Measurements from ENCODE around the gene URAD. TPM values are rescaled to one million over a fixed set of nuclear protein-coding genes. Genes with fewer than 3 reads are reported as not detected.

The URAD gene
- total RNA-seq, 2 experiments from 2014 or later: not detected

DNA sequence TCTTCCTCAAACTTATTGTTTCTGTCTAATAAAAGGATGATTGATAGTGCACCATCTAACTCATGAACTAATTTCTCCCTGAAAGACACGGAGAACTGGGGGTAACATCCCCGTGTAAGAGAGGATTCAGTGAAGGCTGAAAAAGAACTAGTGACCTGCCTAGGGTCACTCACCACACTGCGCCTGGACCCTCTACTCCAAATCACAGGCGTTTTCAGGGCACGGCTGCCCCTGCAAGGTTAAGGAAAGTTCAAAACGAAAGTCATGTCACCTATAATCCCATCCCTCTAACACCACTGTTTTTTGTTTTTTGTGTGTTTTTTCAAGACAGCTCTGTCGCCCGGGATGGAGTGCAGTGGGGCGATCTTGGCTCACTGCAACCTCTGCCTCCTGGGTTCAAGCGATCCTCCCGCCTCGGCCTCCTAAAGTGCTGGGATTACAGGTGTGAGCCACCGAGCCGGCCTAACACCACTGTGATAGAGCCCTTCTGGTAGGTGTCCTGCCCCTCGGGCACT, 8.7 kb downstream of the URAD start:
- no peaks in the 10 kb centered on the region for H3K79me2 ChIP-seq (ENCODE audit: insufficient read depth, low read depth, low read length)
- DNase-seq (ENCODE audit: low spot score): no peak
- H3K4me3 ChIP-seq (ENCODE audit: low read depth, low read length, poor library complexity, severe bottlenecking): no peak overlapping the region
- H3K4me2 ChIP-seq (ENCODE audit: low read length): no peak overlapping the region
- CTCF ChIA-PET (ENCODE audit: unreplicated experiment): no interaction called here
- no peaks in the 10 kb centered on the region for H3K36me3 ChIP-seq (ENCODE audit: insufficient read depth, low read length)
- no peaks in the 10 kb centered on the region for H3K9me2 ChIP-seq (ENCODE audit: insufficient read depth, low read length)
- no peak overlapping the region for H3K27ac ChIP-seq (ENCODE audit: low read depth, low read length, poor library complexity, severe bottlenecking)
- no peaks in the 10 kb centered on the region for H3K9me3 ChIP-seq (ENCODE audit: low read length)
- no peaks in the 10 kb centered on the region for H3K4me1 ChIP-seq (ENCODE audit: insufficient read depth, low read length, poor library complexity, severe bottlenecking)
- no peaks in the 10 kb centered on the region for H4K20me1 ChIP-seq (ENCODE audit: insufficient read depth, low read length)
- POLR2A ChIA-PET: no interaction called here
- intact Hi-C loops (cut with micrococcal nuclease; ENCODE audit: unreplicated experiment): loop anchor here (5.0 to 10.0 kb wide), 2 partner anchors 295 to 603 kb away; no protein-coding TSS in a partner anchor
- no TSS peak for BruUV-seq (replicated peaks)
- no peak overlapping the region for H2AFZ ChIP-seq (ENCODE audit: low read length)
- TF ChIP-seq, protein P1, sequence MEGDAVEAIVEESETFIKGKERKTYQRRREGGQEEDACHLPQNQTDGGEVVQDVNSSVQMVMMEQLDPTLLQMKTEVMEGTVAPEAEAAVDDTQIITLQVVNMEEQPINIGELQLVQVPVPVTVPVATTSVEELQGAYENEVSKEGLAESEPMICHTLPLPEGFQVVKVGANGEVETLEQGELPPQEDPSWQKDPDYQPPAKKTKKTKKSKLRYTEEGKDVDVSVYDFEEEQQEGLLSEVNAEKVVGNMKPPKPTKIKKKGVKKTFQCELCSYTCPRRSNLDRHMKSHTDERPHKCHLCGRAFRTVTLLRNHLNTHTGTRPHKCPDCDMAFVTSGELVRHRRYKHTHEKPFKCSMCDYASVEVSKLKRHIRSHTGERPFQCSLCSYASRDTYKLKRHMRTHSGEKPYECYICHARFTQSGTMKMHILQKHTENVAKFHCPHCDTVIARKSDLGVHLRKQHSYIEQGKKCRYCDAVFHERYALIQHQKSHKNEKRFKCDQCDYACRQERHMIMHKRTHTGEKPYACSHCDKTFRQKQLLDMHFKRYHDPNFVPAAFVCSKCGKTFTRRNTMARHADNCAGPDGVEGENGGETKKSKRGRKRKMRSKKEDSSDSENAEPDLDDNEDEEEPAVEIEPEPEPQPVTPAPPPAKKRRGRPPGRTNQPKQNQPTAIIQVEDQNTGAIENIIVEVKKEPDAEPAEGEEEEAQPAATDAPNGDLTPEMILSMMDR (conservative IDR thresholded peaks at IDR 0.05; ENCODE audit: low read length): no peak
- TF ChIP-seq EZH2phosphoT487 (IDR thresholded peaks at IDR 0.05; ENCODE audit: borderline replicate concordance, low read depth, low read length): no peak

DNA sequence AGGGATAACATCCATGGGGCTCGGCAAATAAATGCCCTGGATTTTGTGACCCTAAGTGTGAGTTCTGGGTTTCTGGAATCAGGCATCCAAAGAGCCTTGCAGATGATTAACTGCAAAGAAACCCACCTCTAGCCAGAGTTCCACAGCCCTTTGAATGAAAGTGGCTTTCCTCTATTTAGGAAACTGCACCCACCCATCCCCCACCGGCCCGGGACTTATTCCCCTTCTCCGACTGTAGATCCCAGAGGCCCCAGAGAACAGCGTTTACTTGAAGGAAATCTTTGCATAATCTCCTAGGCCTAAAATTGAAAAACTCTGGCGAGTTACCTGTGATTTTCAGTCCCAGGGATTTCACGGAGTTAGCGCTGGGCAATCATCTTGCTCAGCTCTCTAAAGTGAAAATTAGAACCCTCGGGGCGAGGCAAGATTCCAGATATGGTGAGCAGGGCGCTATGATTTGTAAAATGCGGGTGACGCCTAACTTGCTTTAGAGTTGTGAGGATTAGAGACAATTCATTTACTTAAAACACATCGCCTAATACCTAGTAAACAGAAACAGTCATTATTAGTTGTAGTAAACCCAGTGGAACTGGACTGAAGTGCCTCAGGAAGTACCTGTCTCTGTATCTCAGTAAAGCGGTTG, 9.4 kb downstream of the URAD start:
- no TSS peak for BruUV-seq (replicated peaks)
- TF ChIP-seq EZH2phosphoT487 (IDR thresholded peaks at IDR 0.05; ENCODE audit: borderline replicate concordance, low read depth, low read length): no peak
- TF ChIP-seq, protein P1 (conservative IDR thresholded peaks at IDR 0.05; ENCODE audit: low read length): no peak
- no peaks in the 10 kb centered on the region for H4K20me1 ChIP-seq (ENCODE audit: insufficient read depth, low read length)
- no peaks in the 10 kb centered on the region for H3K4me1 ChIP-seq (ENCODE audit: insufficient read depth, low read length, poor library complexity, severe bottlenecking)
- H2AFZ ChIP-seq (ENCODE audit: low read length): no peak overlapping the region
- ChIA-PET CTCF (ENCODE audit: unreplicated experiment) (no interaction called here), POLR2A (interaction anchor here (0.7 to 0.8 kb wide), 2 partner anchors 25 to 122 kb away, joined by 3 read pairs; no protein-coding TSS in a partner anchor)
- H3K4me2 ChIP-seq (ENCODE audit: low read length): no peak overlapping the region
- no peaks in the 10 kb centered on the region for H3K79me2 ChIP-seq (ENCODE audit: insufficient read depth, low read depth, low read length)
- H3K36me3 ChIP-seq (ENCODE audit: insufficient read depth, low read length): no peaks in the 10 kb centered on the region
- no peaks in the 10 kb centered on the region for H3K9me2 ChIP-seq (ENCODE audit: insufficient read depth, low read length)
- H3K4me3 ChIP-seq (ENCODE audit: low read depth, low read length, poor library complexity, severe bottlenecking): no peak overlapping the region
- H3K9me3 ChIP-seq (ENCODE audit: low read length): no peaks in the 10 kb centered on the region
- no peak overlapping the region for H3K27ac ChIP-seq (ENCODE audit: low read depth, low read length, poor library complexity, severe bottlenecking)
- intact Hi-C loops (cut with micrococcal nuclease; ENCODE audit: unreplicated experiment): no loop called here
- DNase-seq (ENCODE audit: low spot score): no peak

DNA sequence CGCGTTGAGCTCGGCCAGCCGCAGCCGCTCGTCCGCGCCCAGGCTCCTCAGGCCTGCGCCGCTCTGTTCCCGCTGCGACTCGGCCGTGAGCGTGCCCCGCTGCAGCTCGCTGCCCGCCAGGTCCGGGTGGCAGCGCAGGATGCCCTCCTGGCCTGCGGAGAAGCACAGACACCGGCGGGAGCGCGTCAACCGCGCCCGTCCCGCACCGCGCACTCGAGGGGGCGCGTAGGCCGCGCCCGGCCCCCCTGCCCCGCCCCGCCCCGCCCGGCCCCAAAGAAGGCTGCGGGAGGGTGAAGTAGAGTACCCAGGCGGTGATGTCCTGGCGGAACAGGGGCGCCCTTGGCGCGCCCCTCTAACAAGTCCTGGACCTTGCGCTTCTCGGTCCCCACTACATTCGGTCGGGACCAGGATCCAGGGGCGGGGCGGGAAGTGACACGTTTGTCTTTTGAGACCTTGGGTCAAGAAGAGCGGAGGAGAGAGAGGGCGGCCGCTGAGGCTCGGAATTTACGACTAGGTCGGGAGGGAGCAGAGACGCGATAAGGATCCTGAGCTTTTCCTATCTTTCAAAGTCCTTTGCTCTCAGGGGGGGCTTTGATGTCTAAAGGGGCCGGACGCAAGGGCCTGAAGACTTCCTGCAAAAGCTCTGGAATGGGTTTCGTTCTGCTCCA, 10.1 kb downstream of the URAD start:
- ChIA-PET CTCF (ENCODE audit: unreplicated experiment) (no interaction called here), POLR2A (interaction anchor here (0.7 to 0.8 kb wide), 2 partner anchors 24 to 121 kb away, joined by 3 read pairs; no protein-coding TSS in a partner anchor)
- no peaks in the 10 kb centered on the region for H4K20me1 ChIP-seq (ENCODE audit: insufficient read depth, low read length)
- no peaks in the 10 kb centered on the region for H3K9me3 ChIP-seq (ENCODE audit: low read length)
- H3K4me3 ChIP-seq (ENCODE audit: low read depth, low read length, poor library complexity, severe bottlenecking): no peak overlapping the region
- H3K4me2 ChIP-seq (ENCODE audit: low read length): no peak overlapping the region
- no peak overlapping the region for H2AFZ ChIP-seq (ENCODE audit: low read length)
- no peaks in the 10 kb centered on the region for H3K4me1 ChIP-seq (ENCODE audit: insufficient read depth, low read length, poor library complexity, severe bottlenecking)
- TF ChIP-seq, protein P1 (conservative IDR thresholded peaks at IDR 0.05; ENCODE audit: low read length): no peak
- TF ChIP-seq EZH2phosphoT487 (IDR thresholded peaks at IDR 0.05; ENCODE audit: borderline replicate concordance, low read depth, low read length): no peak
- no peak for DNase-seq (ENCODE audit: low spot score)
- H3K36me3 ChIP-seq (ENCODE audit: insufficient read depth, low read length): no peaks in the 10 kb centered on the region
- no peaks in the 10 kb centered on the region for H3K79me2 ChIP-seq (ENCODE audit: insufficient read depth, low read depth, low read length)
- no peaks in the 10 kb centered on the region for H3K9me2 ChIP-seq (ENCODE audit: insufficient read depth, low read length)
- intact Hi-C loops (cut with micrococcal nuclease; ENCODE audit: unreplicated experiment): no loop called here
- no TSS peak for BruUV-seq (replicated peaks)
- no peak overlapping the region for H3K27ac ChIP-seq (ENCODE audit: low read depth, low read length, poor library complexity, severe bottlenecking)

Data from OCI-LY7 (cell line).